HG03045 (cell line): ENCODE data around the gene CTNND2.
"Not testable (repeated sequence)": the region's sequence is repeated elsewhere in the genome, so short reads cannot be mapped to it uniquely, and the experiment has no call there.

Source experiments
- ATAC-seq: cut with Tn5 transposase; IDR thresholded peaks from one replicate; pipeline ENCODE4 v1.9.1; 2021; ENCODE audit warnings: mild to moderate bottlenecking, moderate library complexity; ENCODE audit not compliant: unreplicated experiment

CTNND2 gene

DNA sequence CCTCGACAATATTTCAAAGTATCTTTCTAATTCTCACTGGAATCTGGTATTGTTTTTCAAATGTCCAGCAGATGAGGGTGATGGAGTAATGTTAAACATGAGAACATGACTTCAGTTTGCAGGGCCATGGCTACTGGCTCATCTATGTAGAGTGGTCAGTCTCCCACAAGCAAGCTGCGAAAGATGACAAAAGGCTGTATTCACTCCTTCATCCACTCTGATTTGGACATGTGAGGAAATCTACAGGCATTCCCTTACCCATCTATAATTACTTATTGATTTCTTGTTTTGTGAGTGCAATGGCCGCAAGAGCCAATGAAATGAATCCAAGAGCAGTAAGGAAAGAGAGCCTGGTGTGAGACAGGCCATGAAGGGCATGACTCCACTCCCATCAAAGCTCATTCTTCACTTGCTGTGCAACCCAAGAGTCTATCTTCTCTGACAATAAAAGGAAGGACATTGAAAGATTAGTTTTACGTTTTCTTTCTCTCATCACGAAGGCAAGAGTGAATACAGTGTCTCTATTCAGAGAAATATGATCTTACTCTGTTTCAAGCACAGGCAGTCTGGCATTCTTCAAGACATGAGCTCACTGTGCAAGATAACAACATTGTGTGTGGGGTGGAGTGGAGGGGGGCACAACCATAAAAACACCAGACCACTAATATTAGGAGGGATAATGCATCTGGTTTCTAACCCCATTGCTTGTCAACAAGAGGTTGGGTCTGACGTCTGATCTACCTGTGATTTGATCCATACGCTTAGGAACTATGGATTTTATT is 893.6 kb downstream of the CTNND2 start:
- ATAC-seq: no peak

DNA sequence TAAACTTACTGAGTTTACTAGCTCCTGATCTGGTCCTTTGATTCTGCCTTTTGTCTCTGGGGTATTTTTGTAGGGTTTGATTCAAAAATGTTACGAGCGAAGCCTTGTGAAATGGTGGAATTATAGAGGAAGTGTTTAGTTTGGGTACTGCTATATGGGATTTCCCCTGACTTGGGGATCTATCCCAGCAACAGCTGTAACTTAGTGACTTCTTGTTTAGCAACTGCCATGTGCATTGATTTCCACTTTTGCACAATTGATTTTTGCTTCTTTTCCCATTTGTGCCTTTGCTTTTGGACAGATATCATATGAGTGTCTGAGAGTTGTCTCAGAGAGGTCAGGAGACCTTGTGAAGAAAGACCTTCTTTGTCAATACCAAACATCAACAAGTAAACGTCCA is 894.7 kb downstream of the CTNND2 start:
- ATAC-seq: no peak

DNA sequence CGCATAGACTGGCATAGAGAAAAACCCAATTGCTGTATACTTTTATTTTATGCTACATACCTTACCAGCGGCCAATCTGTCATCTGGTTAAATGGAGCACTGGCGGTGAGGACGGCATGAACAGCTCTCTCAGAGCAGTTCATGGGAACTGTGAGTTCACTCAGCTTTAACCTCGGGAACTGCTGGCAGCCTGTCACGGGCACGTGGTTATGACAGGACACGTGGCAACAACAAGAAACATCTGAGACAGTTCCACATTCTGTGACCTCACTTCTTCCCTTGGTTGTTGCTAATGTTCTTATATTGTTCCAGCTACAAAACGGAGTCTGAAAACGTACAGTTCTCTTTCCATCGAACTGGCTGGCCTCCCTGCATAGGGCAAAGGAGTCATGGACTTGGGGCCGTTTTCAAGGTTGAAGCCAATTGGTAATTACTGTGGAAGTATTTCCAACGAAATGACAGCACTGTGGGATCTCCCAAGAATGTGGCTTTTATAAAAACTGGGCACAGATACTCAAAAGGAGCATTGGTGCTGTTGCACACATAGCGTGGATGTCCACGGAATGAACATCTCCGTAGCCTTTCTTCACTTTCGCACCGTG is 896.9 kb downstream of the CTNND2 start:
- ATAC-seq: no peak

DNA sequence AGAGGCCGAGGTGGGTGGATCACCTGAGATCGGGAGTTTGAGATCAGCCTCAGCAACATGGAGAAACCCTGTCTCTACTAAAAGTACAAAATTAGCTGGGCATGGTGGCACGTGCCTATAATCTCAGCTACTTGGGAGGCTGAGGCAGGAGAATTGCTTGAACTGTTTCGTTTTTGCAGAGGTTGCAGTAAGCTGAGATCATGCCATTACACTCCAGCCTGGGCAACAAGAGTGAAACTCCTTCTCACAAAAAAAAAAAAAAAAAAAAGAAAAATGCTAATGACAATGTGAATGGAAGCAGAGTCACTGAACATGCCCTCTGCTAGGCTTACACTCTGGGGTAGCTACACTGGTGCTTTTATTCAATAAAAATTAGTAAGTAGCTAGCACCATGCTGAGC is 899.7 kb downstream of the CTNND2 start:
- not testable (repeated sequence) for ATAC-seq

DNA sequence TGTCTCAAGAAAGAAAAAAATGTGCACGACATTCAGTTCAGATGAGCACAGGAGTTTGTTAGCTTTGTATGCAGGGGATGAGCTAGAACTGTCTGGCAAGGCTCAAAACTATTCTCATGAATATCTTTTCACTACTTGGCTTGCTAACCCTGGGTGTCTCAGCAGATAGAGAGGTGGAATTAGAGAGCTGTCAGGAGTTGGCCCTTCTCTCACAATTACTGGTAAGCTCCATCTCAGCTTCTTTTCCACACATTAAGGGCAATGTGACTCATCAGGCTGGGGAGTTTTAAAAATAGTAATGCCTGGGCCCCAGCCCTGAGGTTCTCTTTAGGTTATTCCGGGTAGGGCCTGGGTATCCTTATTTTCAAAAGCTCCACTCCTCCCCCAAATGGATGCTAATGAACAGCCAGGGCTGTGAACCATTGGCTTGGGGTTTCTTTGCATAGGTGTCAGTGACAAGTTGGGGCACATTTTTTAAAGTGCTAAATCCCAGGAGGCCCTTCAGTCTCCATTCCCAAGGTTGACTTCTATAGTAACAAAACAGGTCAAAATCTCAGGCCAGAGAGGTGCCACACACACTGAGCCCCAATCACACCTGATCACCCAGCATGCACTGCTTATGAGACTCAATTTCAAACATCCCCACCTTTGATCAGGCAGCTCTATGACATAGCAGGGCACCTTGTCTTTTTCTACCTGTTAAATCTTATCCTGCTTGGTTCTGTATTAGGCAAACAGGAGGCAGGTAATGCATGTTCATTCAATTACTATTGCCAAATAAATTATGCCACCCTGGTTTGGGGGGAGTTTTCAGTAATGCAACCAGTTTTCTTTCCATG is 903.5 kb downstream of the CTNND2 start:
- no peak for ATAC-seq

DNA sequence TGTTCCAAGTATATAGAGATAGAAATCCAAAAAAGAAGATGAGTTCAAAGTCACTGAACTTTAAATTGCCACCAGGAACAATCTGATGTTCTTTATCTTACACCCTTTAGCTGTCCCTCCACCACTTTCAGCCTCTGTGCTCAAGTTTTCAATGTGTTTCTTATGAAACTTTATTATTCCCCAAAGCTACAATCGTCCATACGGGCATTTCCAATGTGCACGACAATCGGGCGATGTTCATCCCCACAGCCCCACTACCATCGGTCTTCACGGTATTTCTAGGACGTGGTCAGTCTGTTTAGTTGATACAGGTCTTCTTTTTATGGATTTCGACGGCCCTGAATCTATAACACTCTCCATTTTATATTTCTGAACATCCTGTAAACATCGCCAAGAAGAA is 904.5 kb downstream of the CTNND2 start:
- no peak for ATAC-seq

DNA sequence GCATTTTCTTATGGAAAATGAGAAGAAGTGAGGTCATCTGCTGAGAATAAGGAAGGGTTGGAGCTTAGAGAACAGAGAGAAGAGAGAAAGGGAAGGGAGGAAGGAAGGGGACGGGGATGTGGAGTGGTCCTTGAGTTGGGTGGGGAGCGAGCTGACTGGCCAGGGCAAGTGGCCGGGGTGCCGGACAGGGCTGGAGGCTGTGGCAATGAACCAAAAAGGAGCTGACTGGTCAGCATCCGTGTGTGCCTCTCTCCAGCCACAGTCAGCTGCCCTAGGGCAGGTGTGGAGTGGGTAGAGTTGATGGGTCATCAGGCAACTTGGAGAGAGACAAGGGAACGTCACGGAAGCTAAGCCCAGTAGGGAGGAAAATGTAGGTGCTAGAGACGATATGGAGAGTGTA is 908.4 kb downstream of the CTNND2 start:
- no peak for ATAC-seq

DNA sequence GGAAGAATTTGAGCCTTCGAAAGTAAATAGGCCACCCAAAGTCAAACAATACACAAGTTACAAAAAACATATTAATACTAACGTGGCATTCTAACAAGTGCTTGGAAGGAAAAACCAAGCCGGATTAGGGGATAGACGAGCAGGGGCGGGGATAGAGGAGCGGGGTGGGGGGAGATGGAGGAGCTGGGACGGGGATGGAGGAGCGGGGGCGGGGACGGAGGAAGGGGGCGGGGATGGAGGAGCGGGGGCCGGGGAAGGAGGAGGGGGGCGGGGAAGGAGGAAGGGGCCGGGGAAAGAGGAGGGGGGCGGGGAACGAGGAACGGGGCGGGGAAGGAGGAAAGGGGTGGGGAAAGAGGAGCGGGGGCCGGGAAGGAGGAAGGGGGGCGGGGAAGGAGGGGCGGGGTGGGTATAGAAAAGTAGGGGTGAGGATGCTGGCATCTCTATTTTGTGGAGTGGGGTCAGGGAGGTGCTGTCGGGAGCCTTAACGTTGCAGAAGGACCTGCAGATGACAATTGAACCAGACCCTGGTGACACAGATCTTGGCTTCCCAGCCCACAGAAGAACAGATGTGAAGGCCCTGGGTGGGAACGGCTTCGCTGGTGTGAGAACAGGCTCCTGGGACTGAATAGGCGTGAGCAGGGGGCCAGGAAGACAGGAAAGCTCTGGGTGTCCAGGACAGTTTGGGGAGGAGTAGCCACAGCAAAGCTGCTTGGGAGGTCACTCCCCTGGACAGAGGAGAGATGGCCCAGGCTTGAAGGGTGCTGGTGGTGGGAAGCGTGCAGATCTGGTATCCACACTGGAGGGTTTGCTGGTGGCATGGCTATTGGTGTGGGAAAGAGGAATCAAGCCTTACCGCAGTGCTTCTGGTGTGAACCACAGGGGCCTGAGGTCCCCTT is 909.9 kb downstream of the CTNND2 start:
- ATAC-seq: no peak

DNA sequence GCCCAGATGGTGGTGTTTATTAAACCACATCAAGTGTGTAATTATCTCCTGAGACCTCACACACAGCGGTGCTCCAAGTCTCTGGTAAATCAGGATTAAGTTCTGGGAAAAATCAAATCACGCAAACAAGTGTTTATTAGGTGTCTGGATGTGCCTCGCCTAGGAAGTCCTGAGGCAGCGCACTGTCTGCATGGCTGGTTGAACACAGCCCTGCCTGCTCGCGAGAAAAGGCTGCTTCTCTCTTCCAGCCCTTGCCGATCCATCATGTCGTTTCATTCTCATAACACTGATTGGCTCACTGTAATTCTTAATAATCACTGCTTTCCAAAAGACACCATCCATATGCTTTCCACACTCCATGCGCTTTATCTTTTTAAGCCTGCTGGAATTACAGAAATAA is 913.6 kb downstream of the CTNND2 start:
- ATAC-seq: no peak

DNA sequence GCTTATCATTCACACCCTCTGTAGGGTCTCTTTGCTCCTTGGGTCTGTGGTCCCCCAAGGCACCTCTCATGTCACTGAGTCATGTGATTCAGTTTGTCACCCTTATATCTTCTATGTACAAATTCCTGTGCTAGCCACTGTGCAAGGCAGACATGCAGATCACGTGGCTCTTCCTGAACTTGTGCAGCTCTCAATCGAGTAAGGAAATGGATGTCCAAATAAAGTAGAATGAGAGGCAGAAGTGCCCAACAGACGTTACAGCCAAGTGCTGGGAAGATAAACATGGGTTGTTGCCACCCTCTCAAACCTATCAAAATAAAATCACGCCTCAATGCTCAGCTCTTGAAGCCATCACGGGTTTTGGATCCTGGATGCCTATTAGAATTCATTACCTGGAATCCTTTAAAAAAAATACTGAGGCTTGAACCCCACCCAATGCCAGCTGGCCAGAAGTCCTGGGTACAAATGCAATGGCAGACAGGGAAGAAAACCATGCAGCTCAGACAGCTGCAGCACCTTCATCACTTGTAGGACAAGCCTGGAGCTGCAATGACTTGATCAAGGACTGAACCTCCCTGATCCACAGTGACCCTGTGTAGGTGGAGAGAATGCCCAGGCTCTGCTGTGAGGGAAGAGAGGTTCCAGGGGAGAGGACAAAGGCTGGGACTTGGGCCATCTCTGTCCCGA is 914.5 kb downstream of the CTNND2 start:
- ATAC-seq: no peak

DNA sequence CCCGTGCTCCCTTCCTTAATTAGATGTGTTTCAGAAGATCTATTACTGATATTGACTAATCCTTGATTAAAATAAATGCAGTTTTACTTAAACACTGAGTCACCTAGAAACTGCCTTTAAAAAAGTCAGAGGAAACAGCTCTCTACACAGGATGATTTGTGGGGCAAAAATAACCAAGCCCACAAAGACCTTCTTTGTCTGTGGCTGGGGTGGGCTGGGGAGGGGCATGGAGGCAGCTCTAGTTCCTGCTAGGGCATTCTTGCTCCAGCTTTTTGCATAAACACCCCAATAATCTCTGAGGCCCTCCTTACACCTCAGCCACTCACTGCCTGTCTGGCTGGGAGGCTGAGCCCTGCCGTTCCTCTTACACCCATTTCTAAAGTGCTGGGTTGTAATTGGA is 915.6 kb downstream of the CTNND2 start:
- ATAC-seq: no peak

DNA sequence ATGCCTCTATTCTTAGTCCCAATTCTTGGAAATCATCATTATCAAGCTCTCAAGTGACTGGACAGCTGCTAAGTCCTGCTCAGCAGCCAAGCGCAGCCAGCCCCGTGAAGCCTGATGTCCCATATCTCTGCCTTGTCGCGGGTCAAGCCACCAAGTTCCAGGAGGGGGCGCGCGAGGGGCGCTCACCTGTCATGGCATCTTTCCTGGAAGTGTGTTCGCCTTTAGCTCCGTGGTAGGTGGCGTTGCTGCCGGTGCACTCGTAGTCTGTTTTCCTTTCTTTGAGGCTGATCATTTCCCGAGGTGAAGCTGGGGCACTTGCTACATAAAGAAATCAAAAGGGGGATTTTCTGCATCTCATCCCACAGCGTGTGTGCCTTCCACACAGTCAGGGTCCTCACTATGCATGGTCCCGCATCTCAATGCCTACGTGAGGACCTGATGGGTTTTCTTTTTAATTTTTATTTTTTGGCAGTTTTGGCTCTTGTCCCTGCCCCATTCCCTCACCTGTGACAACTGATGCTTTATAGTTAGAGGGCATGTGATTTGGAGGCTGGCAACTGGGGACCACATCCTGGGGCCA is 916.2 kb downstream of the CTNND2 start:
- ATAC-seq: peak; percentile 84

DNA sequence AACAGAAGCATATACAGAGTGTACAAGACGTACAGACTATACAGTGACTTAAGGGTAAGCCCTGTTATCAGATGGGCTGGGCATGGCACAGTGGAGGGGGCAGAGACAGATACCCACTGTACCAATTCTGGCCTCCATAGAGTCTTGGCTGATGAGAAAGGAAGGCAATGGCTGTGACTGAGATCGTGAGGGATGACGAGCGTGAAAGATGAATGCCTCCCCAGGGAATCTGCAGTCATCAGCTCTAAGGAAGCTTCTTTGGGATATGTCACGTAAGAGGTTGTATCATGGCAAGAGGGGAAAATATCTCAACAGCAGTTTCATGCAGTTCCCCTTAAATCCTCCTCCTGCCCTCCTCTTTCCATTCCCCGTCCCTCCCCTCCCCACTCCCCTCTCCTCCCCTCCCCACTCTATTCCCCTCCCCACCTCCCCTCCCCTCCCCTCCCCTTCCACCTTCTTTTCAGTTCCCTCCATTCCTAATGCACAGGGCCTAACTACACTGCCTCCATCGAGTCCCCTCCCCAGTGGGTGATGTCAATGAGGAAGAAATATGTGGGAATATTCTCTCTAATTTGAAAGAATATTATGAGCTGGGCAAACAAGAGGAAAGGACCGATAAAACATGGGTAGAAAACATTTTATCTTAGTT is 916.8 kb downstream of the CTNND2 start:
- ATAC-seq: no peak

DNA sequence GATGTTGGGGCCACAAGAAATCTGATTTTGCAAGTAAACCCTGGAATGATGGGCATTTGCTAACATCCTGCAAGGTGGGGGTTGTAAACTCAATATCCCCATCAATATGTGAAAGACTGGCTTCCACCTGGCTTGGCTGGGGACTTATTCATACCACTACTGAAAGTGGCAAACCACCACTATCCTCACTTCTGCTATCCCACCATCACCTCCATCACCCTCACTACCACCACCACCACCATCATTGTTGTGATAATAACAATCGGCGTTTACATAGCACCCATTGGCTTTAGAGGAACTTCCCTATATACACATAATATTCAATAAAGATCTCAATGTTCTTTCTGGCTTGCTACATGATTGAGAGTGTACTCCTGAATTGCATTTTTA is 918.5 kb downstream of the CTNND2 start:
- ATAC-seq: no peak

DNA sequence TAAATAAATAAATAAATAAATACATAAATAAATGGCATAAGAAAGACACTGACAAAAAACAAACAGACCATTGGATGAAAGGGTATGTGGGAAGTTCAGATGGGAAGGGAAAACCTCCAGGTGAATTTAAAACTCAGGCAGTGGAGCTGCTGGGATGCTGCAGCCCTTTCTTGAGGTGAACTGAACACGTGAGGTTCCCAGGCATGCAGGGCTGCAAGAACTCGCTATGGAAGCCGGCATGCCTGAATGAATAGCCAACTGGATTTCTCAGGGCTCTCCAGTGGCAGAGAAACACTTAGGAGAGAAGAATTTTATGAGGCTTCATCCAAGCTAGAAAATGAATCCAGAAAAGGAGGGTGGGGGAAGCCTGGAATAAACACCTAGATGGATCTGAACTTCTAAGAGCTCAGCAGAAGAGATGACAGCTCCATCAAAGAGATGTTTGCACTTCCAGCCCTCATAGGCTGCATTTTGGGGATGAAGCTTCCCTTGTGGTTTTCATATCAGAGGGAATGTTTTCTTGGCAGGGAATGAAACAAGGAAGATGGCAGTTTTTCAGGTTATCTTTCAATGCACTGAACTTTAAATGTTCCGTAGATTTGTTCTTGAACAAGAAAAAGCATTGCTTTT is 919.0 kb downstream of the CTNND2 start:
- ATAC-seq: no peak

DNA sequence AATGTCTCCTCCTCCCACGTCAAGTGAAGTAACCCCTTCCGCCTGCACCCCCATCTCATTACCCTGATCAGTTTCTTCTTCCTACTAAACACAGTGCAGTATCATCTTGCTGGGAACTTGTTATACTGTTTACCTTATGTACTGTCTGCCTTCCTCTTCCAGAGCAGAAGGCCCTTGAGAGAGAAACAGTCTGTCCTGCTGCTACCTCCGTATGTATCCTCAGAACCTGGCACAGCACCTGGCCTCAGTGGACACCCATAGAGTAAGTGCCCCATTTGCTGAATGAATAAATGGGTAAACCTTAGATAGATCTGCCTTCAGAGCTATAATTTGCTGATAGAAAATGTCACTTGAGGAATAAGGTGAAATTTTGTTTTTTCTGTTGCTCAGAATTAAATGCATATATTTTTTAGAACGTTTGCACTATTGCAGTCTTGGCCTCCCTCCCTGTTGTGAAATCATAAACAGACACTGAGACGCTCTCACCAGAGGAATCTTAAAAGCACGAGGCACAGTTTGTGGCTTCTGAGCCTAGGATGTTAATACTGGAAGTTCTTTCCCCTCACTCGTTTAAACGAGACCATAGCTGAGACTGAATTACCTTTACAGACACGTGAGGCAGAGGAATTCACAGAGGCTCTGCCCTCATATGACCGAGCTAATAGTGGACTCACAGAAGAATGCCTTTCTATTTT is 920.1 kb downstream of the CTNND2 start:
- ATAC-seq: no peak

DNA sequence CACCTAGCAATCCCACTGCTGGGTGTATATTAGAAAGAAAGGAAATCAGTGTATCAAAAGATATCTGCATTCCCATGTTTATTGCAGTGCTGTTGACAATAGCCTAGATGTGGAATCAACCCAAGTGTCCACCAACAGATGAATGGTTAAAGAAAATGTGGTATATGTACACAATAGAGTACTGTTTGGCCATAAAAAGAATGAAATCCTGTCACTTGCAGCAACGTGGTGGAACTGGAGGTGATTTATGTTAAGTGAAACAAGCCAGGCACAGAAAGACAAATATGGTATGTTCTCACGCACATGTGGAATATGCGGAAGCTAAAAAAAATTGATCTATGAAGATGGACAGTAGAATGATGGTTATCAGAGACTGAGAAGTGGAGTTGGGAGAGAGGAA is 921.6 kb downstream of the CTNND2 start:
- no peak for ATAC-seq

DNA sequence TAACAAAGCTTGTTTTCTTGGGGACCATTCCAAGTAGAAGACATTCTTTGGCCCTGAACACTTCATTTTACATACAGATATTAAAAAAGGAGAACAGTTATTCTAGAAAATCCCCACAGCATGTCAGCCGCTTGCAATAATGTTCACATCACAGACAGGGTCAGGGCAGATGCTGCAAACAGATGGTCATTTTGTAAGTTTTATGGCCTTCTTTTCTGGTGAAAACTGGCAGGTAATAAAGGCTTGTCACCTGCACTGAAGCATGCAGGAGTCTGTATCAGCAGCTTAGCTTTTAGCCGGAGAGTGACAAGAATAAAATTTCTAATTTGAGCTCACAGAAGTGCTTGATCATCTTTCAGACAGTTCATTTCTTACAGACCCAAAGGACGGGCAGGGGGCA is 922.3 kb downstream of the CTNND2 start:
- no peak for ATAC-seq
